K562 (cell line): ENCODE data around the gene P2RY11. TPM values are rescaled to one million over a fixed set of nuclear protein-coding genes. Genes with fewer than 3 reads are reported as not detected.
A peak's percentile ranks its signal among the peaks of the same experiment; 100 is the strongest.

Experiments
- ATAC-seq: fragments of 200-7000 bp; cut with Tn5 transposase; 3 replicates; pipeline ENCODE4 v1.9.1; 2020; ENCODE audit warnings: moderate library complexity
- BruUV-seq: library from RNA; stranded (reverse); fragments of 400-500 nt; replicated peaks from 2 replicates; lab custom pipeline; 2021; lab: Mats Ljungman, UMichigan
- CTCF ChIA-PET: fragments of 300-600 bp; formaldehyde crosslinking; extraction: SDS; loops from one replicate; lab custom pipeline; 2021; ENCODE audit warnings: low intra/inter-chr PET ratio; lab: Yijun Ruan, JAX
- POLR2A ChIA-PET: fragments of 300-600, 350-650 bp; sonication (Branson Sonifier 250); formaldehyde crosslinking; extraction: SDS; loops from one replicate; lab custom pipeline; 2021; ENCODE audit warnings: antibody characterized with exemption, inconsistent platforms; lab: Yijun Ruan, JAX
- DNase-seq, 4 experiments: peaks; one replicate each; pipeline versions ENCODE4 v3.0.0 to v3.0.0-alpha.2; 2011 to 2018; ENCODE audit warnings: low spot score in 3 of 4, mixed read lengths in 3 of 4; ENCODE audit errors: extremely low read depth in 1 of 4
- FAIRE-seq: peaks from 2 replicates; lab custom pipeline; 2011; peaks lifted over from hg19 to GRCh38; lab: Jason Lieb, UNC
- H2AFZ ChIP-seq: 2 replicates; pipeline ENCODE4 v1.6.0; 2011; ENCODE audit warnings: low read depth, low read length, control low read depth, inconsistent platforms
- H3K27ac ChIP-seq: fragments of 200-600 bp; 3 replicates; pipeline ENCODE4 v1.8.0; 2011; ENCODE audit warnings: low read depth, mild to moderate bottlenecking, control low read depth, inconsistent platforms, low read length, moderate library complexity, mixed read lengths; ENCODE audit errors: extremely low read depth
- H3K27me3 ChIP-seq, 2 experiments: fragments of 300-600 bp in 1 of 2; 2 replicates in 1 of 2; 3 replicates in 1 of 2; pipeline versions ENCODE4 v1.6.0 to v1.8.0; 2011; ENCODE audit warnings: inconsistent platforms in 2 of 2, low read length in 2 of 2, mild to moderate bottlenecking in 1 of 2, mixed read lengths in 1 of 2, moderate library complexity in 1 of 2; ENCODE audit not compliant: control insufficient read depth in 2 of 2, insufficient read depth in 2 of 2
- H3K36me3 ChIP-seq: fragments of 300-600 bp; 3 replicates; pipeline ENCODE4 v1.8.0; 2011; ENCODE audit warnings: mild to moderate bottlenecking, low read length, inconsistent platforms; ENCODE audit not compliant: control insufficient read depth, insufficient read depth
- H3K4me1 ChIP-seq, 2 experiments: fragments of 200-600 bp in 1 of 2; replicated peaks in 1 of 2; 2 replicates in 1 of 2; 3 replicates in 1 of 2; pipeline versions ENCODE4 v1.5.1 to v1.8.0; 2011; ENCODE audit warnings: inconsistent platforms in 2 of 2, low read length in 2 of 2, mild to moderate bottlenecking in 1 of 2, mixed read lengths in 1 of 2, moderate library complexity in 1 of 2; ENCODE audit not compliant: control insufficient read depth in 2 of 2, insufficient read depth in 2 of 2
- H3K4me2 ChIP-seq: 2 replicates; pipeline ENCODE4 v1.6.1; 2011; ENCODE audit warnings: low read length, control low read depth, inconsistent platforms, mixed read lengths; ENCODE audit not compliant: insufficient read depth
- H3K4me3 ChIP-seq: fragments of 200-600 bp; sonication (generic), shearing (Covaris generic); 2 replicates; pipeline ENCODE4 v1.5.1; 2016; ENCODE audit warnings: control low read depth, inconsistent platforms
- H3K79me2 ChIP-seq: fragments of 200-600 bp; 3 replicates; pipeline ENCODE4 v1.8.0; 2011; ENCODE audit warnings: low read length, inconsistent platforms; ENCODE audit not compliant: control insufficient read depth, insufficient read depth
- H3K9ac ChIP-seq, 2 experiments: 2 replicates each; pipeline versions ENCODE4 v1.6.0 to v1.6.1; 2011; ENCODE audit warnings: low read depth in 2 of 2, low read length in 2 of 2, control low read depth in 1 of 2, inconsistent platforms in 1 of 2, mild to moderate bottlenecking in 1 of 2, mixed read lengths in 1 of 2; ENCODE audit not compliant: insufficient read depth in 1 of 2
- H3K9me1 ChIP-seq: one replicate; pipeline ENCODE4 v1.6.0; 2011; ENCODE audit warnings: inconsistent platforms, mild to moderate bottlenecking, low read length, moderate library complexity; ENCODE audit not compliant: control insufficient read depth, insufficient read depth
- H3K9me3 ChIP-seq: replicated peaks from 2 replicates; pipeline ENCODE4 v1.5.1; 2011; ENCODE audit warnings: low read depth, low read length, inconsistent platforms; ENCODE audit not compliant: control insufficient read depth, insufficient read depth
- H4K20me1 ChIP-seq: replicated peaks from 2 replicates; pipeline ENCODE4 v1.6.1; 2011; ENCODE audit warnings: low read length, inconsistent platforms, mixed read lengths; ENCODE audit not compliant: control insufficient read depth, insufficient read depth
- ADNP ChIP-seq: fragments of 200-800 bp; sonication (Bioruptor generic); IDR thresholded peaks from 2 replicates; pipeline ENCODE4 v1.6.1; 2016; ENCODE audit warnings: missing genetic modification characterization, missing compliant biosample characterization
- NUFIP1 ChIP-seq: fragments of 450-650 bp; IDR thresholded peaks from 2 replicates; pipeline ENCODE4 v1.6.1; 2018; ENCODE audit not compliant: partially characterized antibody
- PHB ChIP-seq: fragments of 250-450 bp; sonication (Bioruptor Pico); IDR thresholded peaks from 2 replicates; pipeline ENCODE4 v1.5.0; 2021
- PHF8 ChIP-seq: fragments of 200-600 bp; sonication (generic); IDR thresholded peaks from 2 replicates; pipeline ENCODE4 v1.6.1; 2012; ENCODE audit warnings: mixed run types, mild to moderate bottlenecking, inconsistent platforms, low read length, moderate library complexity, borderline replicate concordance
- SRSF9 ChIP-seq: fragments of 200-400 bp; formaldehyde crosslinking; IDR thresholded peaks from 2 replicates; pipeline ENCODE4 v1.6.1; 2017; ENCODE audit warnings: low read depth, low read length, borderline replicate concordance
- ZNF318 ChIP-seq, 2 experiments: fragments of 450-650 bp; IDR thresholded peaks; 2 replicates each; pipeline ENCODE4 v1.6.1; 2016; ENCODE audit warnings: mild to moderate bottlenecking in 2 of 2, borderline replicate concordance in 1 of 2, low read depth in 1 of 2, moderate library complexity in 1 of 2
- ZNF551 ChIP-seq: fragments of 250-450 bp; sonication (Bioruptor Pico); IDR thresholded peaks from 2 replicates; pipeline ENCODE4 v1.5.0; 2021; ENCODE audit warnings: mild to moderate bottlenecking, moderate library complexity
- WGBS: fragments of 100-300 bp; shearing (Covaris generic); methylation state at CpG from one replicate; pipeline ENCODE4 v1.1.6; 2016; ENCODE audit warnings: low coverage, mixed read lengths; ENCODE audit not compliant: insufficient coverage; ENCODE audit errors: missing lambda C conversion rate; 5-methylcytosine and 5-hydroxymethylcytosine counted together
- in situ Hi-C: fragments of 300-500 bp; cut with MboI; formaldehyde crosslinking; loops from 4 replicates; pipeline ENCODE4 v1.15.0; 2018; ENCODE audit warnings: inconsistent platforms, mixed read lengths
- intact Hi-C: fragments of 100-400 bp; cut with micrococcal nuclease; formaldehyde crosslinking; loops from 2 replicates; pipeline ENCODE4 v1.14.2; 2022
- polyA plus RNA-seq, 8 experiments: library from polyadenylated mRNA; depleted of rRNA in 4 of 8; stranded (reverse) in 5 of 8; unstranded in 3 of 8; fragments of >200 nt; fragmentation: Nextera tagmentation in 2 of 8; fragmentation: Illumina TruSeq in 1 of 8; extraction: Ambion mirVana in 2 of 8; extraction: Trizol in 1 of 8; gene quantifications; 2 replicates each; pipeline versions ENCODE4 v1.2.1 to v1.2.3, GENCODE V29; 2011 to 2014; ENCODE audit warnings: inconsistent platforms in 1 of 8, missing spikeins in 1 of 8
- total RNA-seq, 7 experiments: library from RNA; depleted of rRNA in 6 of 7; stranded (reverse); fragments of >200 nt in 6 of 7; fragmentation: Illumina TruSeq in 2 of 7; extraction: Trizol in 2 of 7; gene quantifications; 2 replicates each; pipeline versions ENCODE4 v1.2.1 to v1.2.3, GENCODE V29; 2011 to 2021; ENCODE audit warnings: low replicate concordance in 1 of 7
- TF ChIP-seq, protein P1 (sequence below), 2 experiments: fragments of 450-650 bp; conservative IDR thresholded peaks; 2 replicates each; pipeline ENCODE4 v1.6.1; 2017; ENCODE audit warnings: mild to moderate bottlenecking in 2 of 2, moderate library complexity in 2 of 2

The P2RY11 gene
- total and polyA plus RNA-seq, 9 of the 15 experiments (the other 6 are each of a cell fraction or from before 2014, with no cell fraction given) = 0.03 to 10.1 (median 1.5) TPM

GRCh38 chr19:10095948-10096614 lies 15.4 kb upstream of the P2RY11 start:
- in situ Hi-C loops (no loop called here), intact Hi-C loops (no loop called here)
- H3K27ac ChIP-seq = peak overlapping the region; percentile 79
- POLR2A ChIA-PET = interaction anchor here (0.6 to 2.8 kb wide), 11 partner anchors 10 to 299 kb away, joined by 3 to 19 read pairs (median 5); partner anchors contain the start of genes P2RY11 and PPAN
- no peaks in the 10 kb centered on the region for H3K79me2 ChIP-seq
- no TSS peak for BruUV-seq
- H2AFZ ChIP-seq = peak overlapping the region; percentile 96
- no peaks in the 10 kb centered on the region for H3K27me3 ChIP-seq
- no peaks in the 10 kb centered on the region for H3K9me1 ChIP-seq
- no peaks in the 10 kb centered on the region for H4K20me1 ChIP-seq
- H3K9ac ChIP-seq = peak overlapping the region; percentile 76 to 96
- DNase-seq (peak; percentile 94 to 99 (median 98)), ATAC-seq (peak; percentile 92), FAIRE-seq (peak; percentile 75)
- H3K4me1 ChIP-seq = peaks cover 24 to 44% of the 10 kb centered on the region in 2 experiments
- WGBS = 1% methylated on average over 61 of the region's 97 CpGs
- no peaks in the 10 kb centered on the region for H3K36me3 ChIP-seq
- CTCF ChIA-PET = no interaction called here
- H3K4me3 ChIP-seq = peak overlapping the region; percentile 38
- H3K9me3 ChIP-seq = no peaks in the 10 kb centered on the region
- peak overlapping the region; percentile 80 for H3K4me2 ChIP-seq
- TF ChIP-seq, protein P1, sequence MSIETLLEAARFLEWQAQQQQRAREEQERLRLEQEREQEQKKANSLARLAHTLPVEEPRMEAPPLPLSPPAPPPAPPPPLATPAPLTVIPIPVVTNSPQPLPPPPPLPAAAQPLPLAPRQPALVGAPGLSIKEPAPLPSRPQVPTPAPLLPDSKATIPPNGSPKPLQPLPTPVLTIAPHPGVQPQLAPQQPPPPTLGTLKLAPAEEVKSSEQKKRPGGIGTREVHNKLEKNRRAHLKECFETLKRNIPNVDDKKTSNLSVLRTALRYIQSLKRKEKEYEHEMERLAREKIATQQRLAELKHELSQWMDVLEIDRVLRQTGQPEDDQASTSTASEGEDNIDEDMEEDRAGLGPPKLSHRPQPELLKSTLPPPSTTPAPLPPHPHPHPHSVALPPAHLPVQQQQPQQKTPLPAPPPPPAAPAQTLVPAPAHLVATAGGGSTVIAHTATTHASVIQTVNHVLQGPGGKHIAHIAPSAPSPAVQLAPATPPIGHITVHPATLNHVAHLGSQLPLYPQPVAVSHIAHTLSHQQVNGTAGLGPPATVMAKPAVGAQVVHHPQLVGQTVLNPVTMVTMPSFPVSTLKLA (conservative IDR thresholded peaks at IDR 0.05) = peak in 1 of 2 experiments; percentile 52; a peak in 1 of 4 replicates
- no peak for TF ChIP-seq PHB (CRISPR knock-in tag)
- peak; percentile 94; the same call in 1 of the 2 replicates for TF ChIP-seq PHF8
- TF ChIP-seq SRSF9 = no peak
- no peak for TF ChIP-seq ADNP (tag)
- TF ChIP-seq ZNF551 (CRISPR knock-in tag) = no peak
- TF ChIP-seq ZNF318 (IDR thresholded peaks at IDR 0.05; ENCODE audit: borderline replicate concordance in 1 of 2, low read depth in 1 of 2) = no peak
- no peak for TF ChIP-seq NUFIP1
